ENCODE measurements around the gene FARP2.
"Not testable (repeated sequence)": the region's sequence is repeated elsewhere in the genome, so short reads cannot be mapped to it uniquely, and the experiment has no call there.

The FARP2 gene

GRCh38 chr2:241501551-241501950 lies 145.5 kb downstream of the FARP2 start:
- DNase-seq (ENCODE audit: low read depth, low spot score): no peak

- no peak for DNase-seq (ENCODE audit: low read depth, low spot score)
Observed at GRCh38 chr2:241502281-241502680, 146.2 kb downstream of the FARP2 start.

- no peak for DNase-seq (ENCODE audit: low read depth, low spot score)
Observed at GRCh38 chr2:241503776-241504392, 147.8 kb downstream of the FARP2 start.

- DNase-seq (ENCODE audit: low read depth, low spot score): no peak
Observed at GRCh38 chr2:241505086-241505780, 149.1 kb downstream of the FARP2 start.

GRCh38 chr2:241505781-241506201 lies 149.7 kb downstream of the FARP2 start:
- no peak for DNase-seq (ENCODE audit: low read depth, low spot score)

GRCh38 chr2:241506317-241506716 lies 150.2 kb downstream of the FARP2 start:
- DNase-seq (ENCODE audit: low read depth, low spot score): not testable (repeated sequence)

- no peak for DNase-seq (ENCODE audit: low read depth, low spot score)
Observed at GRCh38 chr2:241506793-241507429, 150.8 kb downstream of the FARP2 start.

GRCh38 chr2:241507430-241508239 lies 151.6 kb downstream of the FARP2 start:
- DNase-seq (ENCODE audit: low read depth, low spot score): no peak

GRCh38 chr2:241508240-241509154 lies 152.4 kb downstream of the FARP2 start, which contains the start of gene STK25:
Gene STK25 (minus strand): TSS chr2:241508584. CDS start chr2:241508035, 549 bp downstream.
- peak; percentile 90 for DNase-seq (ENCODE audit: low read depth, low spot score)

- DNase-seq (ENCODE audit: low read depth, low spot score): no peak
Observed at GRCh38 chr2:241509155-241509784, 153.2 kb downstream of the FARP2 start.

- no peak for DNase-seq (ENCODE audit: low read depth, low spot score)
Observed at GRCh38 chr2:241511091-241511741, 155.1 kb downstream of the FARP2 start.

- no peak for DNase-seq (ENCODE audit: low read depth, low spot score)
Observed at GRCh38 chr2:241514553-241514952, 158.5 kb downstream of the FARP2 start.

GRCh38 chr2:241514986-241515737 lies 159.1 kb downstream of the FARP2 start:
- no peak for DNase-seq (ENCODE audit: low read depth, low spot score)

GRCh38 chr2:241516520-241516965 lies 160.5 kb downstream of the FARP2 start:
- DNase-seq (ENCODE audit: low read depth, low spot score): no peak

- DNase-seq (ENCODE audit: low read depth, low spot score): no peak
Observed at GRCh38 chr2:241517297-241517696, 161.2 kb downstream of the FARP2 start.

- DNase-seq (ENCODE audit: low read depth, low spot score): no peak
Observed at GRCh38 chr2:241519669-241520068, 163.6 kb downstream of the FARP2 start.

- no peak for DNase-seq (ENCODE audit: low read depth, low spot score)
Observed at GRCh38 chr2:241522477-241522876, 166.4 kb downstream of the FARP2 start.

- not testable (repeated sequence) for DNase-seq (ENCODE audit: low read depth, low spot score)
Observed at GRCh38 chr2:241525818-241526780, 170.0 kb downstream of the FARP2 start.

Data from iPS DF 19.7 (cell line).